ENCODE measurements around the gene LRRC15. TPM values are rescaled to one million over a fixed set of nuclear protein-coding genes. Genes with fewer than 3 reads are reported as not detected.

Gene LRRC15
- total RNA-seq, 4 donors from 2014 or later, result 0.13 to 0.66 (median 0.34) TPM; not detected in 1

- DNase-seq (ENCODE audit: extremely low spot score), result no peak
- intact Hi-C loops (cut with DNase I), result no loop called here
- Histone ChIP-seq H3K4me1 (peaks cover 3 to 26% (median 16%) of the 10 kb centered on the region in 4 donors), H3K9me3 (no peaks in the 10 kb centered on the region), H3K27me3 (peaks cover 0 to 21% (median 0%) of the 10 kb centered on the region in 4 donors), H3K27ac (replicated peaks in 1 of 4) (no peak overlapping the region), H3K36me3 (no peaks in the 10 kb centered on the region), H3K4me3 (no peak overlapping the region)
- WGBS, result 95% methylated on average over 5 of the region's 6 CpGs
- TF ChIP-seq POLR2AphosphoS5 (IDR thresholded peaks at IDR 0.05) (no peak), EP300 (IDR thresholded peaks at IDR 0.05) (no peak), POLR2A (IDR thresholded peaks at IDR 0.05; ENCODE audit: low read depth) (no peak), CTCF (IDR thresholded peaks at IDR 0.05) (no peak)
Measured at GRCh38 chr3:194365526-194365925, 4.0 kb downstream of the LRRC15 start.

- Histone ChIP-seq H3K4me1 (peaks cover 3 to 22% (median 14%) of the 10 kb centered on the region in 4 donors), H3K36me3 (no peaks in the 10 kb centered on the region), H3K27ac (replicated peaks in 1 of 4) (no peak overlapping the region), H3K27me3 (peaks cover 0 to 19% (median 0%) of the 10 kb centered on the region in 4 donors), H3K4me3 (no peak overlapping the region), H3K9me3 (no peaks in the 10 kb centered on the region)
- intact Hi-C loops (cut with DNase I), result no loop called here
- TF ChIP-seq POLR2A (IDR thresholded peaks at IDR 0.05; ENCODE audit: low read depth), result no peak
- TF ChIP-seq EP300 (IDR thresholded peaks at IDR 0.05), result no peak
- TF ChIP-seq POLR2AphosphoS5 (IDR thresholded peaks at IDR 0.05), result no peak
- TF ChIP-seq CTCF (IDR thresholded peaks at IDR 0.05), result no peak
- no peak for DNase-seq (ENCODE audit: extremely low spot score)
- WGBS, result 73% methylated on average over 11 of the region's 20 CpGs
Measured at GRCh38 chr3:194364652-194365434, 4.7 kb downstream of the LRRC15 start.

GRCh38 chr3:194364314-194364651, 5.3 kb downstream of the LRRC15 start:
- Histone ChIP-seq H3K36me3 (no peaks in the 10 kb centered on the region), H3K4me3 (no peak overlapping the region), H3K9me3 (no peaks in the 10 kb centered on the region), H3K27ac (replicated peaks in 1 of 4) (no peak overlapping the region), H3K4me1 (peaks cover 3 to 16% (median 11%) of the 10 kb centered on the region in 4 donors), H3K27me3 (peaks cover 0 to 13% (median 0%) of the 10 kb centered on the region in 4 donors)
- intact Hi-C loops (cut with DNase I), result no loop called here
- no peak for TF ChIP-seq CTCF (IDR thresholded peaks at IDR 0.05)
- no peak for TF ChIP-seq POLR2A (IDR thresholded peaks at IDR 0.05; ENCODE audit: low read depth)
- TF ChIP-seq EP300 (IDR thresholded peaks at IDR 0.05), result no peak
- no peak for TF ChIP-seq POLR2AphosphoS5 (IDR thresholded peaks at IDR 0.05)
- WGBS, result 79% methylated on average over 3 of the region's 3 CpGs
- no peak for DNase-seq (ENCODE audit: extremely low spot score)

GRCh38 chr3:194360568-194360967, 9.0 kb downstream of the LRRC15 start:
- H3K9me3 ChIP-seq, result no peaks in the 10 kb centered on the region
- TF ChIP-seq POLR2A (IDR thresholded peaks at IDR 0.05; ENCODE audit: low read depth), result no peak
- no peaks in the 10 kb centered on the region for H3K36me3 ChIP-seq
- H3K4me1 ChIP-seq, result peaks cover 3 to 13% (median 11%) of the 10 kb centered on the region in 4 donors
- 91% methylated on average over 11 of the region's 18 CpGs for WGBS
- no peak overlapping the region for H3K27ac ChIP-seq (replicated peaks in 1 of 4)
- no peak for DNase-seq (ENCODE audit: extremely low spot score)
- intact Hi-C loops (cut with DNase I), result no loop called here
- H3K27me3 ChIP-seq, result peaks cover 0 to 6% (median 0%) of the 10 kb centered on the region in 4 donors
- no peak overlapping the region for H3K4me3 ChIP-seq

GRCh38 chr3:194357681-194358080, 11.9 kb downstream of the LRRC15 start:
- Histone ChIP-seq H3K9me3 (no peaks in the 10 kb centered on the region), H3K4me1 (no peaks in the 10 kb centered on the region), H3K36me3 (no peaks in the 10 kb centered on the region), H3K4me3 (no peak overlapping the region), H3K27me3 (peaks cover 0 to 6% (median 0%) of the 10 kb centered on the region in 4 donors), H3K27ac (replicated peaks in 1 of 4) (no peak overlapping the region)
- TF ChIP-seq CTCF (IDR thresholded peaks at IDR 0.05), result no peak
- TF ChIP-seq EP300 (IDR thresholded peaks at IDR 0.05), result no peak
- no peak for TF ChIP-seq POLR2AphosphoS5 (IDR thresholded peaks at IDR 0.05)
- TF ChIP-seq POLR2A (IDR thresholded peaks at IDR 0.05; ENCODE audit: low read depth), result no peak
- 90% methylated on average over 11 of the region's 11 CpGs for WGBS
- DNase-seq (ENCODE audit: extremely low spot score), result no peak
- intact Hi-C loops (cut with DNase I), result no loop called here
